Measurements from ENCODE around the gene KRT15.
A peak's percentile ranks its signal among the peaks of the same experiment; 100 is the strongest.

The KRT15 gene

GRCh38 chr17:41484920-41485904 lies 33.5 kb downstream of the KRT15 start:
- H3K4me3 ChIP-seq (ENCODE audit: low read depth in 1 of 2, low read length in 1 of 2), result no peak overlapping the region
- no peaks in the 10 kb centered on the region for H3K9me3 ChIP-seq
- TF ChIP-seq, protein P1, sequence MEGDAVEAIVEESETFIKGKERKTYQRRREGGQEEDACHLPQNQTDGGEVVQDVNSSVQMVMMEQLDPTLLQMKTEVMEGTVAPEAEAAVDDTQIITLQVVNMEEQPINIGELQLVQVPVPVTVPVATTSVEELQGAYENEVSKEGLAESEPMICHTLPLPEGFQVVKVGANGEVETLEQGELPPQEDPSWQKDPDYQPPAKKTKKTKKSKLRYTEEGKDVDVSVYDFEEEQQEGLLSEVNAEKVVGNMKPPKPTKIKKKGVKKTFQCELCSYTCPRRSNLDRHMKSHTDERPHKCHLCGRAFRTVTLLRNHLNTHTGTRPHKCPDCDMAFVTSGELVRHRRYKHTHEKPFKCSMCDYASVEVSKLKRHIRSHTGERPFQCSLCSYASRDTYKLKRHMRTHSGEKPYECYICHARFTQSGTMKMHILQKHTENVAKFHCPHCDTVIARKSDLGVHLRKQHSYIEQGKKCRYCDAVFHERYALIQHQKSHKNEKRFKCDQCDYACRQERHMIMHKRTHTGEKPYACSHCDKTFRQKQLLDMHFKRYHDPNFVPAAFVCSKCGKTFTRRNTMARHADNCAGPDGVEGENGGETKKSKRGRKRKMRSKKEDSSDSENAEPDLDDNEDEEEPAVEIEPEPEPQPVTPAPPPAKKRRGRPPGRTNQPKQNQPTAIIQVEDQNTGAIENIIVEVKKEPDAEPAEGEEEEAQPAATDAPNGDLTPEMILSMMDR (IDR thresholded peaks at IDR 0.05), result no peak
- no peak overlapping the region for H3K27ac ChIP-seq
- no peaks in the 10 kb centered on the region for H3K27me3 ChIP-seq
- H3K36me3 ChIP-seq, result no peaks in the 10 kb centered on the region
- H3K4me1 ChIP-seq (ENCODE audit: control insufficient read depth in 1 of 2, insufficient read depth in 1 of 2, low read depth in 1 of 2, low read length in 1 of 2), result peaks cover 0 to 16% of the 10 kb centered on the region in 2 experiments

GRCh38 chr17:41483991-41484826 lies 34.5 kb downstream of the KRT15 start:
- TF ChIP-seq, protein P1 (IDR thresholded peaks at IDR 0.05), result no peak
- no peaks in the 10 kb centered on the region for H3K36me3 ChIP-seq
- no peak overlapping the region for H3K4me3 ChIP-seq (ENCODE audit: low read depth in 1 of 2, low read length in 1 of 2)
- no peak overlapping the region for H3K27ac ChIP-seq
- H3K4me1 ChIP-seq (ENCODE audit: control insufficient read depth in 1 of 2, insufficient read depth in 1 of 2, low read depth in 1 of 2, low read length in 1 of 2), result peaks cover 0 to 14% of the 10 kb centered on the region in 2 experiments
- H3K9me3 ChIP-seq, result no peaks in the 10 kb centered on the region
- H3K27me3 ChIP-seq, result no peaks in the 10 kb centered on the region

GRCh38 chr17:41483531-41483930 lies 35.2 kb downstream of the KRT15 start:
- H3K4me3 ChIP-seq (ENCODE audit: low read depth in 1 of 2, low read length in 1 of 2), result no peak overlapping the region
- no peaks in the 10 kb centered on the region for H3K9me3 ChIP-seq
- peaks cover 0 to 14% of the 10 kb centered on the region in 2 experiments for H3K4me1 ChIP-seq (ENCODE audit: control insufficient read depth in 1 of 2, insufficient read depth in 1 of 2, low read depth in 1 of 2, low read length in 1 of 2)
- H3K36me3 ChIP-seq, result no peaks in the 10 kb centered on the region
- H3K27me3 ChIP-seq, result no peaks in the 10 kb centered on the region
- H3K27ac ChIP-seq, result no peak overlapping the region
- TF ChIP-seq, protein P1 (IDR thresholded peaks at IDR 0.05), result no peak

GRCh38 chr17:41481036-41481435 lies 37.7 kb downstream of the KRT15 start, which contains the start of gene KRT35:
Gene KRT35 (minus strand): TSS chr17:41481151. CDS start chr17:41481097, 54 bp downstream.
- H3K4me3 ChIP-seq (ENCODE audit: low read depth in 1 of 2, low read length in 1 of 2), result no peak within 1 kb of the TSS
- H3K27me3 ChIP-seq, result no peaks in the 10 kb centered on the region
- H3K9me3 ChIP-seq, result no peaks in the 10 kb centered on the region
- TF ChIP-seq, protein P1 (IDR thresholded peaks at IDR 0.05), result no peak
- peaks cover 0 to 8% of the 10 kb centered on the region in 2 experiments for H3K4me1 ChIP-seq (ENCODE audit: control insufficient read depth in 1 of 2, insufficient read depth in 1 of 2, low read depth in 1 of 2, low read length in 1 of 2)
- H3K27ac ChIP-seq, result peak within 1 kb of the TSS; percentile 5
- no peaks in the 10 kb centered on the region for H3K36me3 ChIP-seq

DNA sequence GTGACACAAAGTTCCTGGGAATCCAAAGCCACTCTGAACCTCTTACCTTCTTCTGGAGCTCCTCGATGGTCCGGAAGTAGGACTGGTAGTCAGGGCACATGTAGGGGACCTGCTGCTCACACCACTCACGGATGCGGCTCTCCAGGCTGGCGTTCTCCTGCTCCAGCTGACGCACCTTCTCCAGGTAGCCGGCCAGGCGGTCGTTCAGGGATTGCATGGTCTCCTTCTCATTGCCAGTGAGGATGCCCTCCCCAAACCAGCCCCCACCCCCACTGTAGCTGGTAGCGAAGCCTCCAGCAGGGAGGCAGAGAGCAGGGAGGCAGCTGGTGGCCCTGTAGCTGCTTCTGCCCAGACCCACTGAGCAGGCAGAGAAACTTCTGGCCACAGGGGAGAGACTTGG lies 38.1 kb downstream of the KRT15 start:
- Histone ChIP-seq H3K4me1 (ENCODE audit: control insufficient read depth in 1 of 2, insufficient read depth in 1 of 2, low read depth in 1 of 2, low read length in 1 of 2) (peaks cover 0 to 8% of the 10 kb centered on the region in 2 experiments), H3K4me3 (ENCODE audit: low read depth in 1 of 2, low read length in 1 of 2) (no peak overlapping the region), H3K27ac (no peak overlapping the region), H3K27me3 (no peaks in the 10 kb centered on the region), H3K9me3 (no peaks in the 10 kb centered on the region), H3K36me3 (no peaks in the 10 kb centered on the region)
- TF ChIP-seq, protein P1 (IDR thresholded peaks at IDR 0.05), result no peak
